OCI-LY7 (cell line): ENCODE data around the gene OR10C1.

ENCODE experiments used
- CTCF ChIP-seq: fragments of 200-600 bp; sonication (generic); conservative IDR thresholded peaks from 2 replicates; pipeline ENCODE4 v1.5.1; 2014; ENCODE audit warnings: mild to moderate bottlenecking, antibody characterized with exemption, low read length, moderate library complexity, mixed read lengths
- EZH2phosphoT487 ChIP-seq: fragments of 200-600 bp; sonication (generic); IDR thresholded peaks from 2 replicates; pipeline ENCODE4 v1.6.1; 2018; ENCODE audit warnings: low read depth, borderline replicate concordance, mild to moderate bottlenecking, mixed run types, antibody characterized with exemption, low read length, moderate library complexity, mixed read lengths

- TF ChIP-seq CTCF (no peak), EZH2phosphoT487 (no peak)
Measured at GRCh38 chr6:29465279-29465678, 26.2 kb downstream of the OR10C1 start.
